Testis (tissue), 3 donors: ENCODE data around the gene ZNF268. TPM values are rescaled to one million over a fixed set of nuclear protein-coding genes. Genes with fewer than 3 reads are reported as not detected.

Experiments used
- DNase-seq: peaks from one replicate; pipeline ENCODE4 v3.0.0-alpha.2; 2019
- H3K27ac ChIP-seq, 2 donors: fragments of 200-600 bp; sonication (generic); one replicate each; pipeline ENCODE4 v1.5.1; 2019
- H3K27me3 ChIP-seq: fragments of 200-600 bp; sonication (generic); one replicate; pipeline ENCODE4 v1.5.1; 2019
- H3K36me3 ChIP-seq: fragments of 200-600 bp; sonication (generic); one replicate; pipeline ENCODE4 v1.5.1; 2017; ENCODE audit warnings: low read depth; ENCODE audit errors: missing control alignments
- H3K4me1 ChIP-seq: fragments of 200-600 bp; sonication (generic); one replicate; pipeline ENCODE4 v1.5.1; 2019
- H3K4me3 ChIP-seq, 2 donors: fragments of 200-600 bp; sonication (generic); one replicate each; pipeline ENCODE4 v1.5.1; 2017 to 2019
- H3K9me3 ChIP-seq: fragments of 200-600 bp; sonication (generic); one replicate; pipeline ENCODE4 v1.5.1; 2017
- CTCF ChIP-seq, 3 experiments: fragments of 450-650 bp in 2 of 3; fragments of 200-600 bp in 1 of 3; sonication (generic) in 1 of 3; IDR thresholded peaks; one replicate each; pipeline ENCODE4 v1.5.1; 2016 to 2019; ENCODE audit warnings: antibody characterized with exemption in 3 of 3, mild to moderate bottlenecking in 2 of 3, moderate library complexity in 1 of 3
- POLR2A ChIP-seq: fragments of 450-650 bp; IDR thresholded peaks from one replicate; pipeline ENCODE4 v1.6.1; 2017; ENCODE audit warnings: antibody characterized with exemption, mild to moderate bottlenecking, moderate library complexity
- WGBS, 2 donors: methylation state at CpG; one replicate each; pipeline ENCODE4 v1.1.5; 2018; 5-methylcytosine and 5-hydroxymethylcytosine counted together
- intact Hi-C: fragments of 100-400 bp; cut with DNase I; formaldehyde crosslinking; loops from one replicate; pipeline ENCODE4 v1.15.1; 2023; ENCODE audit warnings: low total_unique reads
- polyA plus RNA-seq: library from polyadenylated mRNA; stranded (reverse); fragments of 350-450 nt; fragmentation: Illumina TruSeq; extraction: RNeasy Lipid Tissue Mini Kit (QIAGEN cat#74804); gene quantifications from one replicate; pipeline ENCODE4 v1.2.3, GENCODE V29; 2014; ENCODE audit warnings: low read depth, low replicate concordance; ENCODE audit not compliant: insufficient read depth
- small RNA-seq, 2 donors: library from RNA; depleted of rRNA; stranded (forward); fragments of <200 nt; gene quantifications; one replicate each; pipeline ENCODE3, GENCODE V24; 2016
- total RNA-seq, 2 donors: library from RNA; depleted of rRNA; stranded (reverse); fragments of >200 nt; gene quantifications; one replicate each; pipeline ENCODE4 v1.2.3, GENCODE V29; 2016

The ZNF268 gene
- total and polyA plus RNA-seq, 3 donors from 2014 or later = 6.9 to 20.4 (median 18.6) TPM

DNA sequence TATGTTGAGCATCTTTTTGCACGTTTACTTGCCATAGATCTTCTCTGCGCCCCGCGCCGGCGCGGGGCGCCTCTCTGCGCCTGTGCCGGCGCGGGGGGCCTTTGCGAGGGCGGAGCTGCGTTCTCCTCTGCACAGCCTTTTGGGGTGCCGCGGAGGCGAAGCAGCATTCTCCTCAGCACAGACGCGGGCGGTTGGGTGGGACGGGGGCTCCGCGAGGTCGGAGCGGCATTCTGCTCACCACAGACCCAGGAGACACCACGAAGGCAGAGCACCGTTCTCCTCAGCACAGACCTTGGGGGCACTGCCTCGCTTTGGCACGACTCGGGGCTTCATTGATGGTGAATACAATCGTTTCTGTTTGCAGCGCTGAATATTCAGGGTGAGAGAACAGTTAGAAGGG is 82.9 kb downstream of the ZNF268 start:
- 61 to 77% methylated on average over 33 of the region's 33 CpGs for WGBS, 2 donors
- H3K27me3 ChIP-seq = no peaks in the 10 kb centered on the region
- intact Hi-C loops = no loop called here
- H3K9me3 ChIP-seq = no peaks in the 10 kb centered on the region
- DNase-seq = no peak
- no peak overlapping the region for H3K4me3 ChIP-seq
- H3K27ac ChIP-seq = no peak overlapping the region
- TF ChIP-seq CTCF (IDR thresholded peaks at IDR 0.05) = no peak
- no peak for TF ChIP-seq POLR2A
- no peaks in the 10 kb centered on the region for H3K36me3 ChIP-seq
- no peaks in the 10 kb centered on the region for H3K4me1 ChIP-seq

Small RNA genes within 50 kb of the gene (small RNA-seq; reads per million reads assigned to genes)
- gene RF00019 (0 reads per million in 2 donors), gene RNU6-717P (0 reads per million in 2 donors)

Other genes starting within 250 kb of the ZNF268 start
- gene ZNF605, start 225.2 kb upstream of the ZNF268 start, total RNA-seq = 10 to 100 TPM; 13.4 to 14.6 TPM
- 3.2 TPM for gene ZNF605, start 225.2 kb upstream of the ZNF268 start, polyA plus RNA-seq
- 10 to 100 TPM; 24.2 to 26.9 TPM for gene ZNF26, start 195.1 kb upstream of the ZNF268 start, total RNA-seq
- 6.0 TPM for gene ZNF26, start 195.1 kb upstream of the ZNF268 start, polyA plus RNA-seq
- gene ZNF84, start 144.0 kb upstream of the ZNF268 start, total RNA-seq = 10 to 100 TPM; 37.2 to 45.5 TPM
- 19.3 TPM for gene ZNF84, start 144.0 kb upstream of the ZNF268 start, polyA plus RNA-seq
- gene ZNF140, start 100.6 kb upstream of the ZNF268 start, total RNA-seq = 10 to 100 TPM; 28.0 to 33.9 TPM
- gene ZNF140, start 100.6 kb upstream of the ZNF268 start, polyA plus RNA-seq = 23.2 TPM
- gene ZNF891, start 51.2 kb upstream of the ZNF268 start, total RNA-seq = 1 to 10 TPM; 4.8 to 7.2 TPM
- gene ZNF891, start 51.2 kb upstream of the ZNF268 start, polyA plus RNA-seq = 1.6 TPM
- 10 to 100 TPM; 38.3 to 40.5 TPM for gene ZNF10, start 50.9 kb upstream of the ZNF268 start, total RNA-seq
- gene ZNF10, start 50.9 kb upstream of the ZNF268 start, polyA plus RNA-seq = 20.4 TPM
- gene ANHX, start 54.4 kb downstream of the ZNF268 start, total RNA-seq = 10 to 100 TPM in 1 of 2 donors, 1 to 10 TPM in 1; 9.6 to 11.3 TPM
- 6.9 TPM for gene ANHX, start 54.4 kb downstream of the ZNF268 start, polyA plus RNA-seq